Umbilical cord (tissue), 2 donors: ENCODE data around the gene ERP44. TPM values are rescaled to one million over a fixed set of nuclear protein-coding genes. Genes with fewer than 3 reads are reported as not detected.
A peak's percentile ranks its signal among the peaks of the same experiment; 100 is the strongest.
"Not testable (repeated sequence)": the region's sequence is repeated elsewhere in the genome, so short reads cannot be mapped to it uniquely, and the experiment has no call there.

Experiments used
- DNase-seq: peaks from one replicate; pipeline ENCODE4 v3.0.0-alpha.2; 2015; ENCODE audit warnings: low spot score
- total RNA-seq: library from RNA; depleted of rRNA; stranded (reverse); fragments of >200 nt; gene quantifications from one replicate; pipeline ENCODE4 v1.2.3, GENCODE V29; 2014; ENCODE audit warnings: low replicate concordance; ENCODE audit not compliant: insufficient read depth

ERP44 gene
- total RNA-seq, result 23.8 TPM

DNA sequence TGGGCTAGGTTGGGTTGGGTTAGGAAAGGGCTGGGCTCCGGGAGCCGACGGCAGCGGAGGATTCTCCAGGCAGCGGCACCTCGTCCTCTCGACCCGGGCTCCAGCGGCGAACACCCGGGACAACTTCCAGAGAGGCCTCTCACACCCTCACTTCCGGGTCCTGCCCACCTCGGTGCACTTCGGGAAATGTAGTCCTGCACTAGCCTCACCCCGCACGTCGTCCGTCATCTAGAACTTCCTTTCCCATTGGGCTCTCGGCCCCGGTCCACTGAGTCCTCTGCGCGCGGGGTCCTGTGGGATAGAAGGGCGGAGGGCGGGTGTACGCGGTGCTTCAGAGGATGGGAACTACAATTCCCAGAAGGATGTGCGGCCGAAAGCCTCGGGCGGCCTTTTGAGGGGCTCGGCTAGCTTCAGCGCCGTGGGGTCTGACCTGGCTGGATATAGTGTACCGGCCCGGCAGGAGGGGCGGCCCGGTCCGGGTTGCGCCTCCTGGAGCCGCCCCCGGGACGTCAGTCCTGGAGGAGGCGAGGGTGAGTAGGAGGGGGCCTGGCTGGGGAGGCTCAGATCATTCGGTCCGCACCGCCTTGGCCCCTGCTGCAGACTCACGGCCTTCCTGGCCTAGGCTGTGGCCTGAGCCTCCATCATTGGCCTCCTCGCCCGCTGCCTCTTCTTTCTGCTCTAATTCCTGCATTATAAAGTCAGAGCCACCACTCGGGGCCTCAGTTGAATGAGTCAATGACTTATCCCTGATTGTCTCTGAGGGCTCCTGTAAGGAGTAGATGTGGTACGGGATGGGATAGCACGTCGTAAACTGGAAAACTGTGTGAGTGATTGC, at the start of gene ERP44, which contains the start of gene INVS:
Gene ERP44 (minus strand): TSS at position 114 of the 835 bp plus-strand sequence. CDS start 160 bp downstream, outside the sequence.
Gene INVS (plus strand): TSS at position 357 of the 835 bp plus-strand sequence. CDS start 5,279 bp downstream, outside the sequence.
- peak; percentile 100 for DNase-seq

DNA sequence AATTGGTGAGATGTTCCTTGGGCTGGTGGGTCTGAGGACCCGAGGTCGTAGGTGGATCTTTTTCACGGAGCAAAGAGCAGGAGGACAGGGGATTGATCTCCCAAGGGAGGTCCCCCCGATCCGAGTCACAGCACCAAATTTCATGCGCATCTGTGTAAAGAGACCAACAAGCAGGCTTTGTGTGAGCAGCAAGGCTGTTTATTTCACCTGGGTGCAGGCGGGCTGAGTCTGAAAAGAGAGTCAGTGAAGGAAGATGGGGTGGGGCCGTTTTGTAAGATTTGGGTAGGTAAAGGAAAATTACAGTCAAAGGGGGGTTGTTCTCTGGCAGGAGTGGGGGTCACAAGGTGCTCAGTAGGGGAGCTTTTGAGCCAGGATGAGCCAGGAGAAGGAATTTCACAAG, 47.2 kb upstream of the ERP44 start:
- DNase-seq, result not testable (repeated sequence)

DNA sequence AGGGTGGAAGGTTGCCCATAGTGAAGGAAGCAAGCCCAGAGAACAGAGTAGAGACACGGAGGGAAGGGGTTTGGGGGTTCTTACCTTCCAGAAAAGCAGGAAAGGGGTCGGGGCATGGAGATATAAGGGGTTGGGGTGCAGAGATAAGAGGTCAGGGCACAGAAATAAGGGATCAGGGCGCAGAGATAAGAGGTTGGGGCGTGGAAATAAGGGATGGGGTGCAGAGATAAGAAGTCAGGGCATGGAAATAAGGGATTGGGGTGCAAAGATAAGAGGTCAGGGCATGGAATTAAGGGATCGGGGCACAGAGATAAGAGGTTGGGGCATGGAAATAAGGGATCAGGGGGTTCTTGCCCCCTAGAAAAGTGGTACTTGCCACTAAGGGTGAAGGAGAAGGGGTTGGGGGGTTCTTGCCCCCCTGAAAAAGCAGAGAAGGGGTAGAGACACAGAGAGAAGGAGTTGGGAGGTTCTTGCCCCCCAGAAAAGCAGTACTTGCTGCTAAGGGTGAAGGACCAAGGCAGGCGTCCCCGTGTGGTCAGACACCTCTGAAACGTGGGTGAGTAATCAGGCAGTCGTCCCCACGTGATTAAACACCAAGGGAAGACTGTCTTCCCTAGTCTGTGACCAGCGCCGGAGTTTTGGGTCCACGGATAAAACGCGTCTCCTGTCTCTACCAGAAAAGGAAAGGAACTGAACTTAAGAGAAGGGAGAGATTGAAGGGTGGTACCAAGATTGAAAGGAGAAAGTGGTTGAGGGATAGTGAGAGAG, 46.6 kb upstream of the ERP44 start:
- DNase-seq, result not testable (repeated sequence)

DNA sequence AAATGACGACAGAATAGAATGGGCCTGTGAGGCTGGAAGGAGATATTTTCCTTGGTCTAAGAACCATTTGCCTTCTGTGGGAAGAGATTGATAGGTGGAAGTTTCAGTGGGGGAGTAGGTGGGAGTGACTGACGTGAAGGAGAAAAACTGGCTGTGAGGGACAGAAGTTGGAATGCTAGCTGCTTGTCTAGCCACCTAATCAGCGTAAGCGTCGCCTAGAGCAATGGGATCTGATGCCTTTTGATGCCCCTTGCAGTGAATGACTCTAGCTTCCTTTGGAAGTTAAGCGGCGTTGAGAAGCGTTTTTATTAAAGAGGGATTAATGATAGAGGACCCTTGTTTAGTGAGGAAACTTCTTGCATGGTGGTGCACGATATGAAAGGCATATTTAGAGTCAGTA, 43.1 kb upstream of the ERP44 start:
- DNase-seq, result not testable (repeated sequence)

DNA sequence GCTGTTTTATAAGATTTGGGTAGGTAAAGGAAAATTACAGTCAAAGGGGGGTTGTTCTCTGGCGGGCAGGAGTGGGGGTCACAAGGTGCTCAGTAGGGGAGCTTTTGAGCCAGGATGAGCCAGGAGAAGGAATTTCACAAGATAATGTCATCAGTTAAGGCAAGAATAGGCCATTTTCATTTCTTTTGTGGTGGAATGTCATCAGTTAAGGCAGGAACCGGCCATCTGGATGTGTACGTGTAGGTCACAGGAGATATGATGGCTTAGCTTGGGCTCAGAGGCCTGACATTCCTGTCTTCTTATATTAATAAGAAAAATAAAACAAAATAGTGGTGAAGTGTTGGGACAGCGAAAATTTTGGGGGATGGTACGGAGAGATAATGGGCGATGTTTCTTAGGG, 41.5 kb upstream of the ERP44 start:
- DNase-seq, result not testable (repeated sequence)

DNA sequence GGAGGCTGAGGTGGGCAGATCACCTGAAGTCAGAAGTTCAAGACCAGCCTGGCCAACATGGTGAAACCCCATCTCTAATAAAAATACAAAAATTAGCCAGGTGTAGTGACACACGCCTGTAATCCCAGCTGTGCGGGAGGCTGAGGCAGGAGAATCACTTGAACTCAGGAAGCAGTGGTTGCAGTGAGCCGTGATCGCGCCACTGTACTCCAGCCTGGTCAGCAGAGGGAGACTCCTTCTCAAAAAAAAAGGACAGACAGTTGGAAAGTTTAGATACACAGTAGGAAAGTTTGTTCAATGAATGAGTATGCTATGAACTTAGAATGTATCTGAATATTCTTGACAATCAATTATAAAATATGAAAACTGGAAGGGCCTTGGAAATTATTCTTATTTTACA, 38.0 kb upstream of the ERP44 start:
- not testable (repeated sequence) for DNase-seq

DNA sequence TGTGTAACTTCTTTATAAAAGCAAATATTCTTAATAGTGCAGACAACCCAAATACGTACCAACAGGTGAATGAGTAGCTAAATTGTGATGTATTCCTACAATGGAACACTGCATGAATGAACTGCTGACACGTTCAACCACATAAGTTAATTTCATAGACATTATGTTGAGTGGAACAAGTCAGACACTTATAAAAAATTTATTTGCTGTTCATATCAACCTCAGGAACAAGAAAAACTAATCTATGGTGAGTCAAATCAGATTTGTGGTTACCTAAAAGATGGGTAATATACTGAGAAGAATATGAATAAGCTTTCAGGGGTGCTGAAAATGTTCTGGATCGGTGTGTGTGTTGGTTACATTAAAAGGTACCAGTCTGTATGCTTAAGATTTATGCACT, 35.9 kb upstream of the ERP44 start:
- DNase-seq, result no peak

DNA sequence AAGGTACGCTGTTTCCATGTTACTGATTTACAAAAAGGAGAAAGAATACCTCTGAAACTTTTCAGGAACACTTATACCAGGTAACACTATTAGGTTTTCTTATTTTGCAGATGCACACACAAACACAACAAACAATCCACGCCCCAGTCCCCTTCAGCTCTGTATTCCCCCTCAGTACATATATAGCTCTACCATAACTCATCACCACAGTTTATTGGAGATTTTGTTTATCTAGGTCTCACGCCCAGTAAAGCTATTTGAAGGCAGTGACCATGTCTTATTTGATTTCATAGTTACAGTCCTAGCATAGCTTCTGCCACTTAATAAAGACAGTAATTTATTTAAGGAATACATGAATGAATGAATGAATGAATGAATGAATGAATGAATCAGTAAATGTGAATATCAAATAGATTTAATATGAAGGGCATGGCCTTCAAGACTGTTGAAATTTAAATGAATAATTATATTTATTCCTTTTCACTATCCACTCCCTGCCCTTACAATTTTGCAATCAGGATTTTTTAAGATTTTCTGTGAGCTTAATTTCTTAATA, 33.2 kb upstream of the ERP44 start:
- no peak for DNase-seq

DNA sequence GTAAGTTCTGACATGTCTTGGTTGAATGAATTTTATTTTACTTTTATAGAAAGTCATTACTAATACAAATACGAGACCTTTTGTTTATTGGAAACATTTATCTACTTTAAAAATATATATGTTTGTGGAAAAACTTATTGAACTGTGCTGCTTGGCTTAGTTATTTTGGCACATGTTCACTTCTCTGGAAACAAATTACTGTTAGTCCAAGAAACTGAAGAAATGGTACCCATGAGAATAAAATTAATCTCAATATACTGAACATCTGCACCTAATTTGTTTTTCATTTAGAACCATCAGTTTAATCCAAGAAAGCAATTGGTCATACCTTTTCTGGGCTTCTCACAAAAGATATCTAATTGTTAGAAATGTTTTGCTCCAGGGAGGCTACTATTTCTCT, 32.4 kb upstream of the ERP44 start:
- no peak for DNase-seq

DNA sequence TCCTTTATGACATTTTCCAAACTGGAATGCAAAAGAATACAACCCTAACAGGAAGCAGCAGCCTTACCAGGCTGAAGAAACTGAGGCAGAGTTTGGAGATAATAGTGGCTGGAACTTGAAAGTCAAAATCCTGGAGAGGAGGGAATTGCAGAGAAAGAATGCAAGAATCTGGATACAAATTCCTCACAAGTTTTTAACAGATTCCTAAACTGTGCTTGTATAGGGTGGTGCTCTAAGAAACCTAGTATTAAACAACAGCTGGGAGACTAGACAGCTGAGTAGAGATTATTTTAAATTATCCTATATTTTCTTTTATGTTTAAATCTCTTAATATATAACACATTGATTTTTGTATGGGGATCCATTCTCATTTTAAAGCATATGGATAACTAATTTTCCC, 31.0 kb upstream of the ERP44 start:
- no peak for DNase-seq

DNA sequence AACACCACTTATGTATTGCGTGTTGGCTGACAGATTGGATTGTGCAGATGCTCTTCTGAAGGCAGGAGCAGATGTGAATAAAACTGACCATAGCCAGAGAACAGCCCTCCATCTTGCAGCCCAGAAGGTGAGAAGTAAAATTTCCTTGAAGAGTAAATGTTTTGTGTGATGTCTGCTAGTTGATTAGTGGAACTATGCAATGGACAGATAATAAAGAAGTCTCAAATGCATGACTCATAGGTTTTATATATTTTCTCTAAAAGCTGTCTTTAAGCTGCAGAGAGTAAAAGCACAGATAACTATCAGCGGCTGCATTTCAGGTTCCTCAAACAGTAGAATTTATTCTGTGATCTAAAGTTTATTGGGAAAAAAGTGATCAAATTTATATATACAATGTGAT, 27.6 kb upstream of the ERP44 start:
- DNase-seq, result no peak

DNA sequence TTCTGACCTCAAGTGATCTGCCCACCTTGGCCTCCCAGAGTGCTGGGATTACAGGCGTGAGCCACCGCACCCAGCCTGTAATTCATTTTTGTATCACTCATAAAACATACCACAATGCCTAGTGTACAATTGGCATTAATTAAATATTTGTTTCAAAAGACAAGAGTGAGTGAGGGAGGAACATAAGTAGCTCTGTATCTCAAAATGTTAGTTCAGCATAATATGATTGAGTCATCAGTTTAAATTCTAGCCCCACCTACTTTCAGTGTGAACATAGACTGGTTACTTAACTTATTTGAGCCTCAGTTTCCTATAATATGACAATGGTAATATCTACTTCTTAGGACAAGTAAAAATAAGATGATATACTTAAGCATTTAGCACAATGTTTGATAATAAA, 27.1 kb upstream of the ERP44 start:
- DNase-seq, result no peak

DNA sequence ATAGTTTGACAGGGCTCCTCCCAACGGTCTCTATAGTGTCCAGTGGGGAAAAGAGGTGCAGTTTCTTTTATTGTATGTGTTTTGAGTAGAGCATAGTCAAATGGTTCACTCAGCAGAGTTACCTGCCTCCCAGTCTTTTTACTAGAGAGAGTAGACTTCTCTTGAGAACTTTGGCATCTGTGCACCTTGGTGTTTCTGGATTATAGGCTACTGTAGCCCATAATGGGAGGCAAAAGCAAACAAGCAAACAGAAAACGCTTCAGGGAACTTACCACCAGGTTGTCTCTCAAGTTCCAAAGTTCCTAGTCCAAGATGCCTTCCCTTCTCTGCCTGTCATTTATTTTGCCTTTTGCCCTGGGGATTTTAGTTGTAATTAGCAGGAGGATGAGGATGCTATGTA, 26.4 kb upstream of the ERP44 start:
- no peak for DNase-seq

DNA sequence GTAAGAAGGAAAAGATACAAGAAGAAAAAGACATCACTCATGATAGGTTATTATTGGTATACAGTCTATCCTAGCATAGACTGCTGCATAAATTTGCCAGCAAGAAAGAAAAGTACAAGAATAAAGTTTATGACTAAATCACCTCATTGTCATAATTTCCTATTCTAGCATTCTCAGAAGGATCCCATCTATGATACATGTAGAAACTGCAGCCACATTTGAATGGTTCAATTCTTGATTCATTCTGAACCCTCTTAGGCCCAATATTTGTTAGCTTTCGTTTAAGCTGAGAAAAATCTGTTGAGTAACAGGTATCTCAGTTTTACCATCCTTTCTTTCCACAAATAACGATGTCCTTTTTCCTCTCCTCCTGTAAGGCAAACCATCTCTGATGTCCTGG, 21.5 kb upstream of the ERP44 start:
- DNase-seq, result no peak

DNA sequence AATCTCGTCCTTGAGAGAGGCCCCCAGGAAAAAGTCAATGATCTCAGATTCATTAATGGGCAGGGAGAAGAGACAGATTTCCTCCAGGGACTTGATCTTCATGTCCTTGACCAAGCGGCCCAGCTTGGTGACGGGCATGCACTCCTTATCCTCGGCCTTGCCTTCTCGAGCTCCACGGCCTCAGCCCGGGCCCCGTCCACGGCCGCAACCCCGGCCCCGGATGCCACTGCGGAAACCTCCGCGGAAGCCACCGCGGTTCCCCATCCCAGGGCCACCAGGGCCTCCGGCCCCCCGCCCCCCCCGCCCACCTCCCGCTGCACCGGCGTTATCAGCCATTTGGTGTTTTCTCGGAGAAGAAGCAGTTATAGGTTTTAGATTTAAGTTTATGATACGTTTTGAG, 18.5 kb upstream of the ERP44 start:
- DNase-seq, result no peak

DNA sequence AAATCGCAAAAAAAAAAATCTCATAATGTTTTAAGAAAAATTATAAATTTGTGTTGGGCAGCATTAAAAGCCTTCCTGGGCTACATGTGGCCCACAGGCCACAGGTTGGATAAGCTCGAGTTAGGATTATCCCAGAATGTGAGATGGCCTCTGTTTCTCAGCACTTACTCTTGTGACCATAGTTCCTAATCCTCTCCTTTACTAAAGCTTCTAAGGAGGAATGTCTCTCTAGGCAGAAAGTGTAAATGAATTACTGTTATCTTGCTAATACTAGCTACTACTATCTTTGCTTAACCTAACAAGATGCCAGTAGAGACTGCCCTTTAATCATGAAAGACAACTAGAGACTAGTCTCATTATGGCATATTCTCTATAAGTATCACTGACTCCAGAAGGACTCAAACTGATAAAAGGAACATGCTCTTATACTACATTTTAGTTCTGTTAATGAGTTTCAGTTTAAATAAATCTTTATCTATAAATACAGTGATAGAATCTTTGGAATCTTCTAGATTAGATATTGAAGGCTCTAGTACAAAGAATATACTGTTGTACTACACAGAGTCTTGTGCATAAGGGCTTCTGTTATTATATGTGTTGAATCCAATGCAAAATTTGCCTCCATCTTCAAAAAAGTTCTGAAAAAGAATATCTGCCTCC, 14.0 kb upstream of the ERP44 start:
- DNase-seq, result no peak

DNA sequence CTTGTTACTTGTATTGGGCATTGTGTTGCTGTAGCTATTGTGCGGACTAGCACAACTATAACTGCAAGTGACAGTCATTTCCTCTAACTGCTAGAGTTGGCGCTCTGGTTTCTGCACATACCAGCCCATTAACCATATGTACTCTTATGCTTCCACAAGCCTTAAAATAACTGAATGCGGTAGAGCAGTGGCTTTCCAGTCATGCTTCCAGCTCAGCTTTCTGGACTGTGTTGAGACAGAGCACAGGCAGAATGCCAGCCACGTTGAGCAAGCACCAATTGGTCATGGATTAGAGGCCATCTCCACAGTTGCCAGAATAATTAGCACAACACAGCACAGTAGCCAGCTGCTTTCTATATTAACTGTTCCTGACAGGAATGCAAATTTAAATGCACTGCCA, 12.4 kb upstream of the ERP44 start:
- DNase-seq, result no peak

DNA sequence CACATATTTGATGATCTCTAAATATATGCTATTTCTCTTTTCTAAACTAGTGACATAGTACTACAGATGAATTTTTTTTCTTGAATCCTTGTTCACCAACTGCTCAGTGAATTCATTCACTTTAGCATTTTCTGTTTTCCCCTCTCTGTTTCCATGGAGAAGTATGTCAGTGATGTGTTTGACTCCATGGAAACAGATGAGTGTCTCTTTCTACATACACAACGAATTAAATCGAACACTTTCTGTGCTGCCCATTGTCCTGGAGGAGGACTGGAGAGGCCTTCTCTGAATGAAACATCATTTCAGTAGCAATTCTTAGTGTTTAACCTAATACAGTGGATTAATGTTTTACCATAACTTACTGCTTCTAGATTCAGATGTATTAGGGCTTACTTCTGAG, 9.8 kb upstream of the ERP44 start:
- DNase-seq, result no peak

DNA sequence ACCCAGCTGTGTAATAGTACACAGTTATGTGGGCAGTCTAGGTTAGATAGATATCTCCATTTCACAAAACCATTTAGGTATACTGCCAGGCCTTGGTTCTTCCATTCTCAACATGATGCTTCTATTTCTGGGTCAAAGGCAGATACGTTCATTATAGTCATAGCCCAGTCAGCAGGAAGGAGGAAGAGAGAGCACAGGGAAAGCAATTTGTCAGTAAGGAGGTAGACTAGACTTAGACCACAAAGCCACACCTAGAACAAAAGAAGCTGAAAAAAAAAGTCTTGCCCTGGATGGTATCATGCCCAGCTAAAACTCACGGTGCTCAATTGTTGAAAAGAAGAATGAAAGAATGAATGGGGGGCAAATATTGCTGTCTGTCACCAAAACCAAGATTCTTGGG, 7.8 kb upstream of the ERP44 start:
- no peak for DNase-seq

DNA sequence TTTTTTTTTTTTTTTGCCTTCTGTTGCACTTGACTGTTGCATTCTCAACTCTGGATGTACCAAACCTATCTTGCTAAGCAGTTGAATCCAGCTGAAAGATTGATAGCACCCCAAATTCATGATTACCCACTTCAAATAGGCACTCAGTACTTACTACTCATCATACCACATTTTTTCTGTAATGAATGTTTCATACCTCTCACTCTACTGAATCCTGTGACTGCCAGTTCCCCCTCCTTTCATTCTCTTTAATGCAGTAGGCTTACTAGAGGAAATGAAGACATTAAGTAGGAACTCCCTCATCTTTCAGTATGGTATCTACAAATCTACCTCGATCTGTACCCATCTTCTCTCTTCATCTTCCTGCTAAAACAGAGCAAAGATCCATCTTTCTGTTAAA, 7.1 kb upstream of the ERP44 start:
- no peak for DNase-seq

DNA sequence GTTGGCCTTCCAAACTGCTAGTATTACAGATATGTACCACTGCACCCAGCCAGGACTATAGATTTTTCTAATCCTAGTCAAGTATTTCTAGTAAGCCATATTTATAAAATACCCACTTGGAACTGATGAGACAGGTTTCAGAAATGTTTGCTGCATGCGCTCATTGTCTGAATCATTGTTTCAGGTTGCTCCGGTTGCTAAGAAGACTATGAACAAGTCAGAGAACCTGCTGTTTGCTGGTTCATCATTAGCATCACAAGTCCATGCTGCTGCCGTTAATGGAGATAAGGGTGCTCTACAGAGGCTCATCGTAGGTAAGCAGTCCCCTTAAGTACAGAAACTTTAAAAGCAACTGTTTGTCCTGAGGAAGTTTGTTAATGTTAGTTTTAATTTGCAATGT, 5.5 kb upstream of the ERP44 start:
- no peak for DNase-seq

DNA sequence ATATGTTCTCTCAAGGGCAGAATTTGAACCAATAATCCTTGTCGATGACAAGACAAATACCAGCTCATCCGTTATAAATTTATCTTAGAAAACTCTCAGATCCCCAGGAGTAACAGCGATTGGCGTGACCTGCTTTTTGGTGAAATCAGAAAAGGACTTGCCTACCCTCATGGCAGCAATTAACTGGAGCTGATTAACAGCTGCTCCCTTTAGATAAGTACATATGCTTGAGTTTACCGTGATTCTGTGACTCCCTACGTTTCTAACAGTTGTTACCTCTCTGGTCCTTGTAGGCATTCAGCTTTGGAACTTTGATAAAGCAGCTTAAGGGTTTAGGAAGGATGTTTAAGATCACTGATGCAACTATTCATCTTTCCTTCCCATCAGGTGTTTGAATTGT, 2.8 kb upstream of the ERP44 start:
- DNase-seq, result no peak
